Neutrophil (primary cell): ENCODE measurements around the gene LRRFIP2.

Source experiments
- H3K27ac ChIP-seq: fragments of 200-600 bp; sonication (generic); 2 replicates; pipeline ENCODE4 v1.5.1; 2016; ENCODE audit warnings: mild to moderate bottlenecking, moderate library complexity
- H3K27me3 ChIP-seq: fragments of 200-600 bp; sonication (generic); 2 replicates; pipeline ENCODE4 v1.6.0; 2016; ENCODE audit warnings: mild to moderate bottlenecking
- H3K36me3 ChIP-seq: fragments of 200-600 bp; sonication (generic); 2 replicates; pipeline ENCODE4 v1.5.1; 2017
- H3K4me1 ChIP-seq, 2 experiments: fragments of 200-600 bp in 1 of 2; sonication (generic) in 1 of 2; 1 replicate in 1 of 2; 2 replicates in 1 of 2; pipeline versions ENCODE4 v1.5.1 to v1.6.1; 2013 to 2016; ENCODE audit warnings: low read depth in 1 of 2, low read length in 1 of 2, mild to moderate bottlenecking in 1 of 2, moderate library complexity in 1 of 2; ENCODE audit not compliant: control insufficient read depth in 1 of 2, insufficient read depth in 1 of 2
- H3K4me3 ChIP-seq, 2 experiments: fragments of 200-600 bp in 1 of 2; sonication (generic) in 1 of 2; 1 replicate in 1 of 2; 2 replicates in 1 of 2; pipeline ENCODE4 v1.5.1; 2013 to 2016; ENCODE audit warnings: low read depth in 1 of 2, low read length in 1 of 2, mild to moderate bottlenecking in 1 of 2, moderate library complexity in 1 of 2
- H3K9me3 ChIP-seq: fragments of 200-600 bp; sonication (generic); 2 replicates; pipeline ENCODE4 v1.5.1; 2016
- CTCF ChIP-seq: fragments of 200-600 bp; sonication (generic); IDR thresholded peaks from 2 replicates; pipeline ENCODE4 v1.5.1; 2016; ENCODE audit warnings: antibody characterized with exemption

The LRRFIP2 gene

DNA sequence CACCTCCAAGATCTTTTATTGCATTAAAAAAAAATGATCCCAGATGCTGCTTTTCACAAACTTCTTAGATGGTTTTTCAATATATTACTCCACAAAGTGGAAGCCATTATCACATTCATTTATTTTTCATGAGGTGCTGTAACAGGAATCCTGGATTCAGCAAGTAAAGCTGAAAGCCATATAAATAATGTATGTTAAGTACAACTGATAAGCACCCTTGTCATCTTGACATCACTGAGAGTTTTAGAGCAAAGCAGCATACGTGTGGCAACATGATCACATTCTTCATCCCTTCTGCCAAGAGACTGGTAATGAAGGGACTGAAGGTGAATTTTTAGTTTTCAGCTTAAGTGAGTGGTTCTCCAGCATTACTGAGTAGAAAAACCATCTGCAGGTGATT lies 44.9 kb upstream of the LRRFIP2 start:
- Histone ChIP-seq H3K9me3 (no peaks in the 10 kb centered on the region), H3K36me3 (no peaks in the 10 kb centered on the region), H3K4me3 (no peak overlapping the region), H3K27ac (no peak overlapping the region), H3K27me3 (no peaks in the 10 kb centered on the region), H3K4me1 (no peaks in the 10 kb centered on the region)
- TF ChIP-seq CTCF: no peak

- H3K36me3 ChIP-seq: no peaks in the 10 kb centered on the region
- H3K4me1 ChIP-seq: no peaks in the 10 kb centered on the region
- no peak overlapping the region for H3K4me3 ChIP-seq
- no peak for TF ChIP-seq CTCF
- no peak overlapping the region for H3K27ac ChIP-seq
- no peaks in the 10 kb centered on the region for H3K27me3 ChIP-seq
- H3K9me3 ChIP-seq: no peaks in the 10 kb centered on the region
These were observed 43.8 kb upstream of the LRRFIP2 start for GRCh38 chr3:37218206-37218605.

GRCh38 chr3:37217098-37217849 lies 42.9 kb upstream of the LRRFIP2 start:
- no peak overlapping the region for H3K27ac ChIP-seq
- TF ChIP-seq CTCF: no peak

GRCh38 chr3:37216597-37217097 lies 42.3 kb upstream of the LRRFIP2 start:
- Histone ChIP-seq H3K9me3 (no peaks in the 10 kb centered on the region), H3K4me1 (no peaks in the 10 kb centered on the region), H3K4me3 (no peak overlapping the region), H3K27ac (no peak overlapping the region), H3K36me3 (no peaks in the 10 kb centered on the region), H3K27me3 (no peaks in the 10 kb centered on the region)
- no peak for TF ChIP-seq CTCF

More at GRCh38 chr3:37217098-37217849, 42.9 kb upstream of the LRRFIP2 start:
- no peak overlapping the region for H3K4me3 ChIP-seq
- H3K4me1 ChIP-seq: no peaks in the 10 kb centered on the region
- no peaks in the 10 kb centered on the region for H3K27me3 ChIP-seq
- H3K36me3 ChIP-seq: no peaks in the 10 kb centered on the region
- no peaks in the 10 kb centered on the region for H3K9me3 ChIP-seq

DNA sequence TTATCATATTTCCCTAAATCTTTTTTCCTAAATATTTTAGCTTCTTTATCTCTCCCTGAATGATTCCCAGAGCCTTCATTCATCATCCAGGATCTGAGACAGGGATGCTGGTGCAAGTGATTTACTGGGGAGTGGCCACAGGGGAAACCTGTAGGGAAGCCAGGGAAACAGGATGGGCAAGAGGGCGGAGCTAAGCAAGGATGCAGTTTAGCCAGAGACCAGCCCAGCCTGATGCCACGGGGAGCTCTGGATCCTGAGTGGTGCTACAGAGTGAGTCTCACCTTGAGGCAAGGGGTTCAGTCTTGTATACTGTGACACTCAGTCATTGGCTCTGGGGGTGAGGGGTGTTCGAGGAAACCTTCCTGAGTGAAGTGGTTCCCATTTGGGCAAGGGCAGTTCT lies 39.7 kb upstream of the LRRFIP2 start:
- Histone ChIP-seq H3K36me3 (no peaks in the 10 kb centered on the region), H3K27ac (no peak overlapping the region), H3K9me3 (no peaks in the 10 kb centered on the region), H3K4me3 (no peak overlapping the region), H3K27me3 (no peaks in the 10 kb centered on the region), H3K4me1 (no peaks in the 10 kb centered on the region)
- TF ChIP-seq CTCF: no peak
